MM.1S (cell line): ENCODE measurements around the gene MAGI2.

Experiments
- CTCF ChIP-seq: fragments of 300-600 bp; sonication (generic); IDR thresholded peaks from 2 replicates; pipeline ENCODE4 v1.5.1; 2016; ENCODE audit warnings: antibody characterized with exemption, low read length, mixed read lengths
- EZH2 ChIP-seq: fragments of 300-600 bp; sonication (generic); optimal IDR thresholded peaks from 2 replicates; pipeline ENCODE3; 2017; ENCODE audit warnings: low read depth, mild to moderate bottlenecking, antibody characterized with exemption, low read length, mixed read lengths
- EZH2phosphoT487 ChIP-seq: fragments of 300-600 bp; sonication (generic); IDR thresholded peaks from 2 replicates; pipeline ENCODE4 v1.6.1; 2018; ENCODE audit warnings: antibody characterized with exemption, low read length

DNA sequence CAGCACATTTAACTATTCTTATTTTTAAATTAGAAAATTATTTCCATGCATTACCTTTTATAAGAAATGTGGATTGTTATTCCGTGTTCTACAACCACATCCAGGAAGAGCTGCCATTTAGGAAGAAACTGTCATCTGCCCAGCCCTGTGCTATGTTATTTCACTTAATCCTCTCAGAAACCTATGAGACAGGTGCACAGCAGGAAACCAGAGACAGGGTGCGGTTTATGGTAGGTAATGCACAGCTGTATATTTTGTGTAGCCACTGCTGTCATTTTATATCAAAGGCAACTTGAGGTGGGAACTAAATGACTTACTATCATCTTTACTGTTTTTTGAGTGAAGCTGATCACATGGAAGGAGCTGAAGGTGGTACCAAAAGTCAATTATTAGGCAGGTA is 232.3 kb downstream of the MAGI2 start:
- no peak for TF ChIP-seq EZH2
- TF ChIP-seq CTCF, result no peak
- TF ChIP-seq EZH2phosphoT487, result no peak
